ENCODE results near the gene HELZ2. TPM values are rescaled to one million over a fixed set of nuclear protein-coding genes. Genes with fewer than 3 reads are reported as not detected.
A peak's percentile ranks its signal among the peaks of the same experiment; 100 is the strongest.

The HELZ2 gene
- total and polyA plus RNA-seq, 10 of the 15 experiments (the other 5 are each of a cell fraction or from before 2014, with no cell fraction given): 0.05 to 33.3 (median 6.2) TPM

DNA sequence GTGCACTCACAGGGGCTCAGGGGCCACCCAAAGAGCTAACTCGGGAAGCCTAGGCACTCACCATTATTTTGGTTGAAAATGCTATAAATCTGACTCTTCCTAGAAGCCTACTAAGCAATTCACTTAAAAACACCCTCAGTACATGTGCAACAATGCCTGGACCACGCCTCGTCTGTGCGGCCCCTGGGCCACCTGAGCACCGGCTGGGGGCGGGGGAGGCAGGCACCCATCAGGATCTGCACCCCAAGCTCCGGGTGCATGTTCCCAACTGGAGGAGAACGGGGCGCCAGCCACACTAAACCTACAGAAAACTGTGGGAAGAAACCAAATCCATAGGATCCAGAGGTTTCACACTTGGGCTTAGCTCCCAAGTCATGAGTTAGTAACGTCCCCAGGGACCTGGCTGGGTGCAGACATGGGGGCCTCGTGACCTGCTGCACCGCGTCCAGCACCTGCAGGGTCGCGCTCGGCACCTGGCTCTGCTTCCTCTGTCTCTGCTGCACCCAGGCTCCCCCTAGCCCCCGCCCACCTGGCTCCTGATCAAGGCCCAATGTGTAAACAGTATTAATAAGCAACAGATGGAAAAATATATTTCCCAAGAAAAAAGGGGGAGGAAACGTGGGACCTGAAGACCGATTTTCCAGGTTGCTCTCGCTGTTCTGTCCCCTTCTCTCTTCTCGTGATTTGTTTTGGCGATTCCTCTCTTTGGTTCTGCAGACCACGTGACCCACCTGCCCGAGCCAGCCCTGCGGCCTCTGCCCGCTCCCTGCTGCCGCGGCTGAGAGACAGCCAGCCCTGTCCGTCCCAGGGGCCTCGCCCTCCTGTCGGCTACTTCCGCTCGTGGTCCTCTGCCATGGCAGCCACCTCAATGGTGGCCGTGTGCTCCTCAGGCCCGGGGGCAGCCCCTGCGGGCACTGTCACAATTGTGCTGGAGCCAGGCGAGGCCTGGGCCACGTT, 15.5 kb upstream of the HELZ2 start:
- no peak overlapping the region for H2AFZ ChIP-seq (ENCODE audit: control insufficient read depth, low read depth, low read length)
- H3K9me3 ChIP-seq (replicated peaks; ENCODE audit: control insufficient read depth, insufficient read depth, low read length): no peaks in the 10 kb centered on the region
- 94% methylated on average over 38 of the region's 38 CpGs for WGBS (ENCODE audit: insufficient coverage, insufficient replicate concordance, low lambda C conversion rate, missing lambda C conversion rate)
- no peaks in the 10 kb centered on the region for H3K4me1 ChIP-seq (ENCODE audit: control insufficient read depth, insufficient read depth, low read length)
- no peak overlapping the region for H3K4me3 ChIP-seq
- peaks cover 4 to 7% of the 10 kb centered on the region in 2 experiments; a peak in 3 of 4 replicates for H3K36me3 ChIP-seq (ENCODE audit: control insufficient read depth in 2 of 2, insufficient read depth in 2 of 2, low read length in 1 of 2)
- H3K79me2 ChIP-seq (ENCODE audit: control insufficient read depth, insufficient read depth, low read length): no peaks in the 10 kb centered on the region
- DNase-seq (ENCODE audit: low read depth, low spot score): no peak
- in situ Hi-C loops (cut with MboI) (no loop called here), intact Hi-C loops (cut with micrococcal nuclease; ENCODE audit: unreplicated experiment) (no loop called here)
- TF ChIP-seq MYB (IDR thresholded peaks at IDR 0.05; ENCODE audit: borderline replicate concordance, low read depth, low read length): no peak
- no peak for TF ChIP-seq RB1 (IDR thresholded peaks at IDR 0.05; ENCODE audit: borderline replicate concordance)
- TF ChIP-seq CREB1 (IDR thresholded peaks at IDR 0.05; ENCODE audit: low read depth): no peak
- TF ChIP-seq, protein P1, sequence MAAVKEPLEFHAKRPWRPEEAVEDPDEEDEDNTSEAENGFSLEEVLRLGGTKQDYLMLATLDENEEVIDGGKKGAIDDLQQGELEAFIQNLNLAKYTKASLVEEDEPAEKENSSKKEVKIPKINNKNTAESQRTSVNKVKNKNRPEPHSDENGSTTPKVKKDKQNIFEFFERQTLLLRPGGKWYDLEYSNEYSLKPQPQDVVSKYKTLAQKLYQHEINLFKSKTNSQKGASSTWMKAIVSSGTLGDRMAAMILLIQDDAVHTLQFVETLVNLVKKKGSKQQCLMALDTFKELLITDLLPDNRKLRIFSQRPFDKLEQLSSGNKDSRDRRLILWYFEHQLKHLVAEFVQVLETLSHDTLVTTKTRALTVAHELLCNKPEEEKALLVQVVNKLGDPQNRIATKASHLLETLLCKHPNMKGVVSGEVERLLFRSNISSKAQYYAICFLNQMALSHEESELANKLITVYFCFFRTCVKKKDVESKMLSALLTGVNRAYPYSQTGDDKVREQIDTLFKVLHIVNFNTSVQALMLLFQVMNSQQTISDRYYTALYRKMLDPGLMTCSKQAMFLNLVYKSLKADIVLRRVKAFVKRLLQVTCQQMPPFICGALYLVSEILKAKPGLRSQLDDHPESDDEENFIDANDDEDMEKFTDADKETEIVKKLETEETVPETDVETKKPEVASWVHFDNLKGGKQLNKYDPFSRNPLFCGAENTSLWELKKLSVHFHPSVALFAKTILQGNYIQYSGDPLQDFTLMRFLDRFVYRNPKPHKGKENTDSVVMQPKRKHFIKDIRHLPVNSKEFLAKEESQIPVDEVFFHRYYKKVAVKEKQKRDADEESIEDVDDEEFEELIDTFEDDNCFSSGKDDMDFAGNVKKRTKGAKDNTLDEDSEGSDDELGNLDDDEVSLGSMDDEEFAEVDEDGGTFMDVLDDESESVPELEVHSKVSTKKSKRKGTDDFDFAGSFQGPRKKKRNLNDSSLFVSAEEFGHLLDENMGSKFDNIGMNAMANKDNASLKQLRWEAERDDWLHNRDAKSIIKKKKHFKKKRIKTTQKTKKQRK (IDR thresholded peaks at IDR 0.05; ENCODE audit: low read depth, low read length): no peak
- TF ChIP-seq, protein P2, sequence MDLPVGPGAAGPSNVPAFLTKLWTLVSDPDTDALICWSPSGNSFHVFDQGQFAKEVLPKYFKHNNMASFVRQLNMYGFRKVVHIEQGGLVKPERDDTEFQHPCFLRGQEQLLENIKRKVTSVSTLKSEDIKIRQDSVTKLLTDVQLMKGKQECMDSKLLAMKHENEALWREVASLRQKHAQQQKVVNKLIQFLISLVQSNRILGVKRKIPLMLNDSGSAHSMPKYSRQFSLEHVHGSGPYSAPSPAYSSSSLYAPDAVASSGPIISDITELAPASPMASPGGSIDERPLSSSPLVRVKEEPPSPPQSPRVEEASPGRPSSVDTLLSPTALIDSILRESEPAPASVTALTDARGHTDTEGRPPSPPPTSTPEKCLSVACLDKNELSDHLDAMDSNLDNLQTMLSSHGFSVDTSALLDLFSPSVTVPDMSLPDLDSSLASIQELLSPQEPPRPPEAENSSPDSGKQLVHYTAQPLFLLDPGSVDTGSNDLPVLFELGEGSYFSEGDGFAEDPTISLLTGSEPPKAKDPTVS (IDR thresholded peaks at IDR 0.05; ENCODE audit: low read depth, low read length): no peak
- no peak for TF ChIP-seq ZZZ3 (IDR thresholded peaks at IDR 0.05; ENCODE audit: control insufficient read depth, insufficient read length, low read depth)
- TF ChIP-seq EP300 (IDR thresholded peaks at IDR 0.05; ENCODE audit: borderline replicate concordance in 1 of 2, control insufficient read depth in 1 of 2, low read depth in 2 of 2, low read length in 2 of 2): no peak
- TF ChIP-seq, protein P3, sequence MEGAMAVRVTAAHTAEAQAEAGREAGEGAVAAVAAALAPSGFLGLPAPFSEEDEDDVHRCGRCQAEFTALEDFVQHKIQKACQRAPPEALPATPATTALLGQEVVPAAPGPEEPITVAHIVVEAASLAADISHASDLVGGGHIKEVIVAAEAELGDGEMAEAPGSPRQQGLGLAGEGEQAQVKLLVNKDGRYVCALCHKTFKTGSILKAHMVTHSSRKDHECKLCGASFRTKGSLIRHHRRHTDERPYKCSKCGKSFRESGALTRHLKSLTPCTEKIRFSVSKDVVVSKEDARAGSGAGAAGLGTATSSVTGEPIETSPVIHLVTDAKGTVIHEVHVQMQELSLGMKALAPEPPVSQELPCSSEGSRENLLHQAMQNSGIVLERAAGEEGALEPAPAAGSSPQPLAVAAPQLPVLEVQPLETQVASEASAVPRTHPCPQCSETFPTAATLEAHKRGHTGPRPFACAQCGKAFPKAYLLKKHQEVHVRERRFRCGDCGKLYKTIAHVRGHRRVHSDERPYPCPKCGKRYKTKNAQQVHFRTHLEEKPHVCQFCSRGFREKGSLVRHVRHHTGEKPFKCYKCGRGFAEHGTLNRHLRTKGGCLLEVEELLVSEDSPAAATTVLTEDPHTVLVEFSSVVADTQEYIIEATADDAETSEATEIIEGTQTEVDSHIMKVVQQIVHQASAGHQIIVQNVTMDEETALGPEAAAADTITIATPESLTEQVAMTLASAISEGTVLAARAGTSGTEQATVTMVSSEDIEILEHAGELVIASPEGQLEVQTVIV (IDR thresholded peaks at IDR 0.05; ENCODE audit: borderline replicate concordance, partially characterized antibody): no peak
- TF ChIP-seq KDM1A (IDR thresholded peaks at IDR 0.05; ENCODE audit: borderline replicate concordance): no peak
- TF ChIP-seq BRCA1 (IDR thresholded peaks at IDR 0.05; ENCODE audit: low read depth, low read length): no peak
- no peak for TF ChIP-seq BCL11A (IDR thresholded peaks at IDR 0.05; ENCODE audit: low read depth, low read length)
- ChIA-PET RAD21 (ENCODE audit: unreplicated experiment) (no interaction called here), POLR2A (interaction anchor here (1.0 kb wide), 1 partner anchor 13 kb away, joined by 4 read pairs; no protein-coding TSS in a partner anchor), SMC1A (ENCODE audit: uncharacterized antibody, unreplicated experiment) (no interaction called here), CTCF (no interaction called here)
- H3K27me3 ChIP-seq (replicated peaks in 1 of 2; ENCODE audit: control insufficient read depth in 2 of 2, insufficient read depth in 2 of 2, low read length in 1 of 2): no peaks in the 10 kb centered on the region
- H3K27ac ChIP-seq (ENCODE audit: control insufficient read depth, insufficient read depth): no peak overlapping the region
- H4K20me1 ChIP-seq (ENCODE audit: control insufficient read depth, insufficient read depth): no peaks in the 10 kb centered on the region
- no peak for ATAC-seq
- BruUV-seq (replicated peaks): TSS peak; percentile 38
- FAIRE-seq: no peak
- H3K4me2 ChIP-seq (ENCODE audit: control insufficient read depth, insufficient read depth): no peak overlapping the region
- H3K9ac ChIP-seq (ENCODE audit: control insufficient read depth, insufficient read depth, low read length): no peak overlapping the region

Measured in GM12878 (cell line).